Measurements from ENCODE around the gene SNX14.

Gene SNX14

GRCh38 chr6:85464260-85464644 is 129.4 kb downstream of the SNX14 start:
- peaks cover 16% of the 10 kb centered on the region for H3K36me3 ChIP-seq (replicated peaks)
- H3K4me3 ChIP-seq (ENCODE audit: low read depth, low read length): no peak overlapping the region
- TF ChIP-seq CTCF (IDR thresholded peaks at IDR 0.05; ENCODE audit: low read depth, low read length, missing control alignments): no peak
- in situ Hi-C loops (cut with HindIII; ENCODE audit: low pct_ligation_motif_present, low sequenced_read_pairs): no loop called here
- peak; percentile 98 for DNase-seq
- peak overlapping the region; percentile 98 for H3K27ac ChIP-seq
- no peaks in the 10 kb centered on the region for H3K27me3 ChIP-seq (replicated peaks)

- no peak overlapping the region for H3K4me3 ChIP-seq (ENCODE audit: low read depth, low read length)
- in situ Hi-C loops (cut with HindIII; ENCODE audit: low pct_ligation_motif_present, low sequenced_read_pairs): no loop called here
Observed at GRCh38 chr6:85463621-85464259, 129.9 kb downstream of the SNX14 start.

GRCh38 chr6:85462673-85463072 is 131.0 kb downstream of the SNX14 start:
- peak overlapping the region; percentile 98 for H3K27ac ChIP-seq
- no peak overlapping the region for H3K4me3 ChIP-seq (ENCODE audit: low read depth, low read length)
- H3K36me3 ChIP-seq (replicated peaks): peaks cover 6% of the 10 kb centered on the region
- H3K27me3 ChIP-seq (replicated peaks): no peaks in the 10 kb centered on the region
- no peak for DNase-seq
- no peak for TF ChIP-seq CTCF (IDR thresholded peaks at IDR 0.05; ENCODE audit: low read depth, low read length, missing control alignments)
- in situ Hi-C loops (cut with HindIII; ENCODE audit: low pct_ligation_motif_present, low sequenced_read_pairs): no loop called here

More at GRCh38 chr6:85463621-85464259, 129.9 kb downstream of the SNX14 start:
- no peak for TF ChIP-seq CTCF (IDR thresholded peaks at IDR 0.05; ENCODE audit: low read depth, low read length, missing control alignments)
- no peak for DNase-seq
- H3K27ac ChIP-seq: peak overlapping the region; percentile 98
- H3K27me3 ChIP-seq (replicated peaks): no peaks in the 10 kb centered on the region
- peaks cover 11% of the 10 kb centered on the region for H3K36me3 ChIP-seq (replicated peaks)

GRCh38 chr6:85461798-85462170 is 131.9 kb downstream of the SNX14 start:
- peak overlapping the region; percentile 73 for H3K27ac ChIP-seq
- no peak for DNase-seq
- no peak overlapping the region for H3K4me3 ChIP-seq (ENCODE audit: low read depth, low read length)
- no peaks in the 10 kb centered on the region for H3K36me3 ChIP-seq (replicated peaks)
- H3K27me3 ChIP-seq (replicated peaks): no peaks in the 10 kb centered on the region
- in situ Hi-C loops (cut with HindIII; ENCODE audit: low pct_ligation_motif_present, low sequenced_read_pairs): no loop called here
- TF ChIP-seq CTCF (IDR thresholded peaks at IDR 0.05; ENCODE audit: low read depth, low read length, missing control alignments): no peak

- no peak for TF ChIP-seq CTCF (IDR thresholded peaks at IDR 0.05; ENCODE audit: low read depth, low read length, missing control alignments)
- H3K4me3 ChIP-seq (ENCODE audit: low read depth, low read length): no peak overlapping the region
- in situ Hi-C loops (cut with HindIII; ENCODE audit: low pct_ligation_motif_present, low sequenced_read_pairs): no loop called here
- no peaks in the 10 kb centered on the region for H3K36me3 ChIP-seq (replicated peaks)
- DNase-seq: no peak
- peak overlapping the region; percentile 73 for H3K27ac ChIP-seq
- H3K27me3 ChIP-seq (replicated peaks): no peaks in the 10 kb centered on the region
Observed at GRCh38 chr6:85460921-85461797, 132.5 kb downstream of the SNX14 start.
